OCI-LY1 (cell line): Measurements from ENCODE around the gene ROPN1L.

Source experiments
- H2AFZ ChIP-seq: fragments of 200-600 bp; sonication (generic), shearing (Covaris generic); 2 replicates; pipeline ENCODE4 v1.6.0; 2014; ENCODE audit warnings: antibody characterized with exemption, mild to moderate bottlenecking, low read length
- H3F3A ChIP-seq: fragments of 200-600 bp; sonication (generic), shearing (Covaris generic); 2 replicates; pipeline ENCODE4 v1.6.0; 2014; ENCODE audit warnings: mild to moderate bottlenecking, antibody characterized with exemption, low read length, moderate library complexity; ENCODE audit not compliant: insufficient read depth
- H3K27ac ChIP-seq: fragments of 200-600 bp; sonication (generic); 2 replicates; pipeline ENCODE4 v1.5.1; 2014; ENCODE audit warnings: low read length, mixed run types, mild to moderate bottlenecking, low read depth; ENCODE audit not compliant: poor library complexity, severe bottlenecking
- H3K27me3 ChIP-seq: fragments of 200-600 bp; sonication (generic); 2 replicates; pipeline ENCODE4 v1.6.0; 2014; ENCODE audit warnings: antibody characterized with exemption, mild to moderate bottlenecking, low read length, moderate library complexity; ENCODE audit not compliant: insufficient read depth
- H3K36me3 ChIP-seq: fragments of 200-600 bp; sonication (generic); 2 replicates; pipeline ENCODE4 v1.6.1; 2014; ENCODE audit warnings: mild to moderate bottlenecking, antibody characterized with exemption, low read length, moderate library complexity, mixed read lengths; ENCODE audit not compliant: insufficient read depth
- H3K4me1 ChIP-seq: fragments of 200-600 bp; sonication (generic); 2 replicates; pipeline ENCODE4 v1.5.1; 2014; ENCODE audit warnings: mild to moderate bottlenecking, low read length, moderate library complexity; ENCODE audit not compliant: insufficient read depth, severe bottlenecking
- H3K4me2 ChIP-seq: fragments of 200-600 bp; sonication (generic), shearing (Covaris generic); 2 replicates; pipeline ENCODE4 v1.6.1; 2014; ENCODE audit warnings: low read length
- H3K4me3 ChIP-seq: fragments of 200-600 bp; sonication (generic); 2 replicates; pipeline ENCODE4 v1.5.1; 2014; ENCODE audit warnings: low read length, low read depth, mild to moderate bottlenecking, mixed read lengths; ENCODE audit not compliant: poor library complexity, severe bottlenecking
- H3K79me2 ChIP-seq: fragments of 200-600 bp; shearing (Covaris generic); 2 replicates; pipeline ENCODE4 v1.6.1; 2016; ENCODE audit warnings: mixed run types, low read length, mixed read lengths; ENCODE audit not compliant: insufficient read depth
- H3K9ac ChIP-seq: fragments of 200-600 bp; sonication (generic), shearing (Covaris generic); 2 replicates; pipeline ENCODE4 v1.6.1; 2014; ENCODE audit warnings: mild to moderate bottlenecking, low read length, mixed read lengths
- H3K9me2 ChIP-seq: fragments of 200-600 bp; sonication (generic), shearing (Covaris generic); 2 replicates; pipeline ENCODE4 v1.6.1; 2014; ENCODE audit warnings: low read depth, mild to moderate bottlenecking, low read length, mixed read lengths
- H3K9me3 ChIP-seq: fragments of 200-600 bp; shearing (Covaris generic); 2 replicates; pipeline ENCODE4 v1.6.1; 2014; ENCODE audit warnings: low read length, mixed read lengths
- H4K20me1 ChIP-seq: fragments of 200-600 bp; sonication (generic), shearing (Covaris generic); 2 replicates; pipeline ENCODE4 v1.6.0; 2016; ENCODE audit warnings: mild to moderate bottlenecking, low read length; ENCODE audit not compliant: insufficient read depth
- EZH2 ChIP-seq: fragments of 200-600 bp; sonication (generic), shearing (Covaris generic); IDR thresholded peaks from 2 replicates; pipeline ENCODE4 v1.8.0; 2017; ENCODE audit warnings: borderline replicate concordance, mixed run types, mild to moderate bottlenecking, antibody characterized with exemption, low read length, moderate library complexity, mixed read lengths
- TF ChIP-seq, protein P1 (sequence below): fragments of 200-600 bp; sonication (generic), shearing (Covaris generic); IDR thresholded peaks from 2 replicates; pipeline ENCODE4 v1.5.1; 2017; ENCODE audit warnings: mild to moderate bottlenecking, antibody characterized with exemption, low read length, moderate library complexity, mixed read lengths

Gene ROPN1L

DNA sequence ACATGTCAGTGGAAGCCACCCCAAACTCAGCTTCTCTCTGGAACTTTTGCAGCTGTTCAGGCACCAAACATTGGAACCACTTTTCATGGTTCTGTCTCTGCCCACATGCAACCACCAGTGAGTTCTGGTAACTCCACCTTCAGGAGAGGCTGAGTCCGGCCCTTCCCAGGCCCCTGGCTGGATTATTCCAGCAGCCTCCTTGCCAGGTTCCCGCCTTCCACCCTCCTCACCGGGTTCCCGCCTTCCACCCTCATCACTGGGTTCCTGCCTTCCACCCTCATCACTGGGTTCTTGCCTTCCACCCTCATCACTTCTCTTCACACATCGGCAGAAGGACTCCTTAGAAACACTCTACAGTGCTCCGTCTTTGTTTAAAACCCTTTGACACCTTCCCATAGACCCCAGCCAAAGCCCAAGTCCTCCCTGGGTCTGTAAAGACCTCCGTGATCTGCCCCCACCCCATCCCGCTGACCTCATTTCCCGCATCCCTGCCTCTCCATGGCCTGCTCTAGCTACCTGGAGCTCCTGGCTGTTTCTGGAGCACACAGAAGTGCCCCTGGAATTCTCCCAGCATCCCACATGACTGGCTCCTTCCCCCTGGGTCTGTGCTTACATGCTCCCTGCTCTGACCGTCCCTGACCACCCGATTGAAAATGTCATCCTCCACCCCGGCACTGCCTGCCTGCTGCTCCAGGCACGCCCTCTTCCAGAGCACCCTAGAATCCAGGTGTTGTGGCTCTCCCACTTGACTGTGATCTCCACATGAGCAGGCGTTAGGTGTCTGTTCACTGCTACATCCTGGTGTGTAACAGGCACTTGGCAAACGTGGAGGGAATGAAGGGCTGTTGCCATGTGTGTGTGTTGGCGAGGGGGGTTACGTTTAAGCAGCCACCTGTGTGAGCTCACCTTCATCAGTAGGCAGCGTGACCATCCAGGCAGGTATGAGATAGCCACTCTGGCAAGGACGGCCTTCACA lies 17.7 kb downstream of the ROPN1L start:
- Histone ChIP-seq H3F3A (no peaks in the 10 kb centered on the region), H3K9ac (no peak overlapping the region), H3K9me2 (no peaks in the 10 kb centered on the region), H3K4me2 (no peak overlapping the region), H3K79me2 (no peaks in the 10 kb centered on the region), H3K4me3 (no peak overlapping the region), H4K20me1 (no peaks in the 10 kb centered on the region), H2AFZ (no peak overlapping the region), H3K36me3 (no peaks in the 10 kb centered on the region), H3K27ac (no peak overlapping the region), H3K27me3 (no peaks in the 10 kb centered on the region), H3K9me3 (no peaks in the 10 kb centered on the region), H3K4me1 (no peaks in the 10 kb centered on the region)
- TF ChIP-seq, protein P1, sequence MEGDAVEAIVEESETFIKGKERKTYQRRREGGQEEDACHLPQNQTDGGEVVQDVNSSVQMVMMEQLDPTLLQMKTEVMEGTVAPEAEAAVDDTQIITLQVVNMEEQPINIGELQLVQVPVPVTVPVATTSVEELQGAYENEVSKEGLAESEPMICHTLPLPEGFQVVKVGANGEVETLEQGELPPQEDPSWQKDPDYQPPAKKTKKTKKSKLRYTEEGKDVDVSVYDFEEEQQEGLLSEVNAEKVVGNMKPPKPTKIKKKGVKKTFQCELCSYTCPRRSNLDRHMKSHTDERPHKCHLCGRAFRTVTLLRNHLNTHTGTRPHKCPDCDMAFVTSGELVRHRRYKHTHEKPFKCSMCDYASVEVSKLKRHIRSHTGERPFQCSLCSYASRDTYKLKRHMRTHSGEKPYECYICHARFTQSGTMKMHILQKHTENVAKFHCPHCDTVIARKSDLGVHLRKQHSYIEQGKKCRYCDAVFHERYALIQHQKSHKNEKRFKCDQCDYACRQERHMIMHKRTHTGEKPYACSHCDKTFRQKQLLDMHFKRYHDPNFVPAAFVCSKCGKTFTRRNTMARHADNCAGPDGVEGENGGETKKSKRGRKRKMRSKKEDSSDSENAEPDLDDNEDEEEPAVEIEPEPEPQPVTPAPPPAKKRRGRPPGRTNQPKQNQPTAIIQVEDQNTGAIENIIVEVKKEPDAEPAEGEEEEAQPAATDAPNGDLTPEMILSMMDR, result no peak
- no peak for TF ChIP-seq EZH2

DNA sequence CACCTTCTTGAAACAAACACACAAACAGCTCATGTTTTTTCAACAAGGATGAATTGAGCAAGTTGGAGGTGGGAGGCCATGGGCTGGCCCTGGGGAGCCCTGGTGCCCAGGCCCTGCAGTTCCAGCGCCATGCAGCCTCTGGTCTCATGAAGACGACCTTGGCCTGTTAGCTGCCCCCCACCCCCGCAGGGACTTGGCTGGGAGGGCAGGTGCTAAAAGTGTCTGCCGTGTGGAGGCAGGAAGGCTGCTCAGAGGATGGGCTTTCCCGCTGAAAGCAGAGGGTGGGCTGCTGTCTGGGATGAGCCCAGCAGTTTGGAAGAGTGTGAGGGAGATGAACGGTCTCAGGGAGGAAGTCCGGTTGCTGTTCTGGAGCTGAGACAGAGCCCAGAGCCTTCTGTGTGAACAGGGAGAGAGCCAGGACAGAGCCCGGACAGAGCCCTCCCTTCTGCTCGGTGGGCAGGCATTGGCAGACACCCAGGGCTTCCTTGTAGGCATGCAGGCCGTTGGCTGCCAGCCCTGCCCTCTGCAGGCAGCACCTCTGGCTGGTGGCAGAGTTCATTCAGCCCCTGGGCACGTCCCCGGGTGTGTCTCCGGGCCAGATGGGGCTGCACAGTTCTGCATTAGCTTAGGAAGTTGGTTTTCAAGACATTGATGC lies 18.7 kb downstream of the ROPN1L start:
- no peak overlapping the region for H2AFZ ChIP-seq
- no peak overlapping the region for H3K4me2 ChIP-seq
- H3K79me2 ChIP-seq, result no peaks in the 10 kb centered on the region
- H3F3A ChIP-seq, result no peaks in the 10 kb centered on the region
- H3K4me3 ChIP-seq, result no peak overlapping the region
- no peaks in the 10 kb centered on the region for H3K36me3 ChIP-seq
- no peak for TF ChIP-seq EZH2
- TF ChIP-seq, protein P1, result no peak
- no peaks in the 10 kb centered on the region for H3K9me2 ChIP-seq
- no peak overlapping the region for H3K9ac ChIP-seq
- H3K9me3 ChIP-seq, result no peaks in the 10 kb centered on the region
- no peak overlapping the region for H3K27ac ChIP-seq
- no peaks in the 10 kb centered on the region for H4K20me1 ChIP-seq
- no peaks in the 10 kb centered on the region for H3K27me3 ChIP-seq
- no peaks in the 10 kb centered on the region for H3K4me1 ChIP-seq

DNA sequence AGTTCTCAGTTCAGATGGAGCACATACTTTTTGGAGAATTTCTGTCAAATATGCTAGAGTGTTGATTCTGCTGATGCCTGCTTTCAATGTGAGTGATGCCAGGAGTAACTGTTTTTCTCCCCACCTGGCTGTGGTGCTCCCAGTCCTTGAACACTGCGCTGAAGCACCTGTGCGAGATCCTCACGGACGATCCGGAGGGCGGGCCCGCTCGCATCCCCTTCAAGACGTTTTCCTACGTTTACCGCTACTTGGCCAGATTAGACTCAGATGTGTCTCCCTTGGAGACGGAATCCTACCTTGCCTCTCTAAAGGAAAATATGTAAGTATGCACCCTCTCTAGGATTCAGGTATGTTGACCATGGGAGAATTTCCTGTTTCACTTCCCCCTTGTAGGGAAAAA lies 19.4 kb downstream of the ROPN1L start:
- H3K4me1 ChIP-seq, result no peaks in the 10 kb centered on the region
- no peaks in the 10 kb centered on the region for H3F3A ChIP-seq
- no peak for TF ChIP-seq EZH2
- TF ChIP-seq, protein P1, result no peak

More for the DNA sequence above, 19.4 kb downstream of the ROPN1L start:
- no peaks in the 10 kb centered on the region for H3K9me3 ChIP-seq
- H2AFZ ChIP-seq, result no peak overlapping the region
- no peak overlapping the region for H3K4me3 ChIP-seq
- no peaks in the 10 kb centered on the region for H4K20me1 ChIP-seq
- no peaks in the 10 kb centered on the region for H3K36me3 ChIP-seq
- H3K9ac ChIP-seq, result no peak overlapping the region
- H3K27ac ChIP-seq, result no peak overlapping the region
- no peaks in the 10 kb centered on the region for H3K9me2 ChIP-seq
- no peaks in the 10 kb centered on the region for H3K27me3 ChIP-seq
- no peak overlapping the region for H3K4me2 ChIP-seq
- no peaks in the 10 kb centered on the region for H3K79me2 ChIP-seq
